Activated effector memory CD4-positive, alpha-beta T cell treated with Interleukin-2 at 50 U/mL for 16 hours (primary cell): Measurements from ENCODE around the gene TMEM44.

Source experiments
- DNase-seq: peaks from one replicate; pipeline ENCODE4 v3.0.0-alpha.2; 2020

The TMEM44 gene, protein sequence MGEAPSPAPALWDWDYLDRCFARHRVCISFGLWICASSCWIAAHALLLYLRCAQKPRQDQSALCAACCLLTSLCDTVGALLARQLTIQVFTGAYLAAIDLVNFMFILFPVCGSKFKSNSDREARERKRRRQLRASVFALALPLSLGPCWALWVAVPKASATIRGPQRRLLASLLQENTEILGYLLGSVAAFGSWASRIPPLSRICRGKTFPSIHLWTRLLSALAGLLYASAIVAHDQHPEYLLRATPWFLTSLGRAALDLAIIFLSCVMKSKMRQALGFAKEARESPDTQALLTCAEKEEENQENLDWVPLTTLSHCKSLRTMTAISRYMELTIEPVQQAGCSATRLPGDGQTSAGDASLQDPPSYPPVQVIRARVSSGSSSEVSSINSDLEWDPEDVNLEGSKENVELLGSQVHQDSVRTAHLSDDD

DNA sequence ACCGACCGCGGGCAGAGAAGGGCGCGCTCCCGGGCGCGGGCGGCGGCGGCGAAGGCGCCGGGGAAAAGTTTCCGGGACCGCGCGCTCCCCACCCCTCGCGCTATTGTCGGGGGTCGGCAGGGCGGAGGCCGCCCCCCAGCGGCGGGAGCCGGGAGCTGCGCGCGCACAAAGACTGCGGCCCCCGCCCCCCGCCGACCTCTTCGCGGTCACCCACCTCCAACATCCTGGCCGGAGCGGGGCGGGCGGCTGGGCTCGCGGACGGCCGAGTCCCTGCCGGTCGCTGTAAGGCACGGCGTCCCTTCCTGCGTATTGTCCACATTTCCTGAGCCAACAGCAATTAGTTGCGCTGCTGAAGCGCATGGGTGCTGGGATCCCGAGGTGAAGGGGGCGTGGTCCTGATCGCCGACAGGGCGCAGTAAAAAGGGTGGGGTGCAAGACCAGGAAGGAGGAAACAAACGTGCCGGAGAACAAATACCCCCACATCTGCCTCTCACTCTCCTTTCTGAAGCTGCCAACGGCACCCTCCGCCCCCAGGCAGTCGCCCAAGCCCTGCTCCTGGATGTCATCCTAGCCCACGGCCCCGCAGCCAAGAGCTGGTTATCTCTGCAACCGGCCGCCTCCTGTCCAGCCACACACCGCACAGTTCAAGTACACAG, at the start of gene TMEM44:
TSS of gene TMEM44 (minus strand) at position 71 of the 656 bp plus-strand sequence. CDS start 204 bp downstream, outside the sequence.
- peak; percentile 37 for DNase-seq

DNA sequence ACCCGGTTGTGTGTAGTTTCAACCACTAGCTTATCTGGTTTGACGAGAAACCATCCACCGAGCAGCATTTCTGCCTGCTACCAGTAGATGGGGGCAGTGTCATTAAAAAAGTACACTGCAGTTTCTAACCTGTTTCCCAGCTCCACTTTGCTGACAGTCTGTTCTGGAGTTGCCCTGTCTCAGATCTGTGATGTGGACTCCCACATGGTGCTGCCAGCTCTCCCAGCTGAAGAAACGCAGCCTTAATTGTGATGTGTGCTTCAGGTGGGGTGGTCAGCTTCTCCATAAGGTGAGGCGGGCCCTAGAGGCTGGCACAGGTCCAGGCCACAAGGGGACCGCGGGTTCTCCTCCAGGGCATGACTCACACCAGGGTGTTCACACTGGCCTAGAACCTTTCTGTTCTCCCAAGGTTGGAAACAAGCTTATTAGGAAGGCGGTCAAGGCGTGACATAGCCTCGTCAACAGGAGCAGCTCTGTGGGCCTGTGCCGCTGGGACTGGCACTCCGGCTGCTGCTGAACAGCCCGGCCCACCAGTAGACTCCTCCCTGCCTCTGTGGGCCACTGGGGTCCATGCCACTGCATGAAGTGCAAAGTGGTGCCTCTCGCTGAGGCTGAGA, 49.6 kb upstream of the TMEM44 start:
- peak; percentile 49 for DNase-seq

DNA sequence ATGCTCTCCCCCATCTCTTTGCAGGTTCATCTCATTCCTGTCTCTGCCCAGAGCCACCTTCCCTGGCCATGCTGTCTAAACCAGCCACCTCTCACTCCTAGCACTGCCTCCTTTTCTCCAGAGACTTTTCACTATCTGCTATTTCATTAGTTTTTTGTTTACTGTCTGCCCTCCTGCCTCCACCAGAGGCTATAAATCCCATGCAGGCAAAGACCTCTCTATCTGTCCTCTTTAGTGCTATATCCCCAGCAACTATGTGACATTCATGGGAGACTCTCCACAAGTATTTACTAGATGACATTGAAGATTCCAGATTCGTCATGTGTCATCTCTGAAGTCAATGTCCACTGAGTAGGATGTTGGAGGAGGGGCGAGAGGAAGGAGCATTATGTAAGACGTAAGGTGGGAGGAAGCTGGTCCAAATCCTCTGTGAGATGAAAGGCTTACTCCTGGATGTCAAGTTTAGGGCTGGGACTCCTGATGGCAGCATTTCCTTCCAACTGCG, 49.0 kb upstream of the TMEM44 start:
- DNase-seq, result no peak

DNA sequence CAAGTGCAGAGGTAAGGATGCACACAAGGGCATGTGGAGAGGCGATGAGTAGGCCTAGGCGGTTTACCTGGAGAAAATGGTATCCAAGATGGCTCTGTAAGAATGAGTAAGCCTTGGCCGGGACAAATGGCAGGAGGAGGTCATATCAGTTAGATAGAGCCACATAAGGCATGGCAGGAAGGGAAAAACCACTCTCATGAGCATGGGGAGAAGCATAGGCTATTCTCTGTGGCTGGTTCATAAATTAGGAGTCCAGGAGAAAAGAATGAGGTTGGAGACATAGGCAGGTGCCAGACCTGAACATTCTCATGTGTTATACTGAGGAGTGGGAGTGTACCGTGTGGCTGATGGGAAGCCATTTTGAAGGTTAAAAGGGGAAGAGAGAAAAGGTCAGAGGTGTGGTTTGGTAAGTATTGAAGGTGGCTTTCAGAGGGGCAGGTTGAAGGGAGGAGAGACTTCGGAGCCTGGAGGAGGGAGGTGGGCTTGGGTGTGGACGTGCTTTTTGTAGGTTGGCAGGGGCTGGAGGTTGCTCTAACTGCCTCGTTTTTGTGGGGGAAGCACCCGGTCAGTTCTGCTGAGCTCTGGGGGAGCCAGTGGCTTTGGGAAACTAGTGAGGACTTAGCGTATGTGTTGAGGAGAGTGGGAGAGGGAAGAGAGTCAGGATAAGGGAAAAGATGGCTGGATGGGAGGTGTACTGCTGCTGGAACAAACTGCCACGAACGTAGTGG, 47.8 kb upstream of the TMEM44 start:
- DNase-seq, result no peak

DNA sequence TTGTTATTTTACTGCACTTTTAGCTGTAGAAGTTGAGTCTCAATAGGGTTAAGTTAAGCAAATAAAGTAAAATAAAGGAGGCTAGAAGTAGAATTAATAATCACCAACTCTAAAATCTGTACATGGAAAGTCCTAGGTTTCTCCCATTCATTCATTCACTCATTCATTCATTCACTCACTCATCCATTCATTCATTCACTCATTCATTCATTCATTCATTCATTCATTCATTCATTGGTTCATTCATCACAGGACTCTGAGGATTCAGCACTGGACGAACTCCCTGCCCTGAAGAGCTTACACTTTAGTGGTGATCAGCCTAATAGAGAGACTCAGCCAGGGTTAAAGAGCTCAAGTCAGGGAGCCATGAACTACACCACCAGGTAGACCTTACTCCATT, 43.3 kb upstream of the TMEM44 start:
- no peak for DNase-seq

DNA sequence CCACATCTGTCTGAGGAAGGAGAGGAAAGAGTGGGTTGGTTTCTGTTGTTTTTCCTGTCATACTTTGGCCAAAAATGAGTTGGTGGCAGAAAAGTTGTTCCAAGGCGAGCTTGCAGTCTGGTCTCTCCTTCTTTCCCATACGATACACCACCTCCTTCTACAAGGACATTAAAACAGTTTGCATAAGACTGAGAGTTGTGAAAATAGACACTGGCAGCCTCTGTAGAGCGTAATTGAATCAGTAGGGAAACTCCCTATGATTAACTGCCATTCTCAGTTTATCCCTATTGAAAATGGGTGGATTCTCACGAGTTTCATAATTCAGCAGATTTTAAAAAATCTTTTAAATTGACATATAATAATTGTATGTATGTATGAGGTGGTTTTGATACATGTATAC, 42.5 kb upstream of the TMEM44 start:
- no peak for DNase-seq

DNA sequence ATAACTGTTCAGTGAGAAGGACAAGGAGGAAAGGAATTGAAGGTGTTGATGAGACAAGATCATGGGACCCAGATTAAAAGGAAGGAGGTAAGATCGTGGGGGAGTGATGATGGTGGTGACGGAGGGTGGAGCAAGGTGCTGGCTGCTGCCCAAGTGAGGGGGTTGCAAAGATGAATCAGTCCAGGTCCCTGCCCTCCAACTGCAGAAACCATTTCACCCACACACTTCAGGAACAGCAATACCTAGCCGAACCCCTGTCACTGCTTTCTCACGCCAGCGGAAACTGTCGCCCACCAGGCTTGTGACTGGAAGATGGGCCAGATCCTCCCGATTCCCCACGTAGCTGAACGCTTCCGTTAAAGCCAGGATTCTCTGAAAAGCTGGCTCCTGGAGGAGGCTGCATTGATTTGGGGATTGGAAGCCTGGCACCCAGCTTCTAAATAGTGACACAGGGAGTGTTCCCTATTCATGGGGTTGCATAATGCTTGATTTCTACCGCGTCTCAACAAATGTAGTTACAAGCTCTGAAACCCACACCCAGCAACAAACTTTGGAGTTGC, 41.9 kb upstream of the TMEM44 start:
- no peak for DNase-seq

DNA sequence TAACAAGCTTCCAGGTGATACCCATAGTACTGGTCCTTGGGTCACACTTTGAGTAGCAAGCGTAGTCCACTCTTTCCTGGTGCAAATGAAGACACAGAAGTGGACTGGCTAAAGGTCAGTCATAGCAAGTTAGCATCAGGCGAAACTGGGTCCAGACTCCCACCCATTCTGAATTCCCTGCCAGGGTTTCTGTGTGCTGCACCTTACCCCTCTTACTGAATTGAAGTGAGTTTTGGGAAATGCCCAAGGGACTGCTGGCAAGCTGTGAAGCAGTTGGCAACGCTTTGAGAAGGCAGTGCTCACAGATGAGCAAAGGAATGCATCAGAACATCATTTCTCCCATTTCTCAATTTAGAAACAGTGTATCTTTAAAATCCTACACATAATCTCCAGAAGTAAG, 40.5 kb upstream of the TMEM44 start:
- no peak for DNase-seq

DNA sequence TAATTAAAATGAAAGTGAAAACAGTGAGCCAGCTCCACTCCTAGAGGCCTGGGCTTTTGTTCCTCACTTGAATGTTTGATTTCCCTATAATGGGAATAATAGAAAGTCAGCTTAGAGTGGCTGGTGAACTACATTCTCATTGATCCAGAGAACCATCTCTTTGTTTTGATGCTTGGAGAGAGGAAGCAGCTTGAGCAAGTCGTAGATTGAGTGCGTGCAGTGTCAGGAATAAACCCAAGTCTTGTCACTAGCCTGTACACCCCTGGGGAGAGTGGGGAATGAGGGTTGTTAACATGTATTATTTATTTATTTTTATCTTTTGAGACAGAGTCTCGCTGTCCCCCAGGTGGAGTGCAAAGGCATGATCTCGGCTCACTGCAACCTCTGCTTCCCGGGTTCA, 39.7 kb upstream of the TMEM44 start:
- DNase-seq, result no peak

DNA sequence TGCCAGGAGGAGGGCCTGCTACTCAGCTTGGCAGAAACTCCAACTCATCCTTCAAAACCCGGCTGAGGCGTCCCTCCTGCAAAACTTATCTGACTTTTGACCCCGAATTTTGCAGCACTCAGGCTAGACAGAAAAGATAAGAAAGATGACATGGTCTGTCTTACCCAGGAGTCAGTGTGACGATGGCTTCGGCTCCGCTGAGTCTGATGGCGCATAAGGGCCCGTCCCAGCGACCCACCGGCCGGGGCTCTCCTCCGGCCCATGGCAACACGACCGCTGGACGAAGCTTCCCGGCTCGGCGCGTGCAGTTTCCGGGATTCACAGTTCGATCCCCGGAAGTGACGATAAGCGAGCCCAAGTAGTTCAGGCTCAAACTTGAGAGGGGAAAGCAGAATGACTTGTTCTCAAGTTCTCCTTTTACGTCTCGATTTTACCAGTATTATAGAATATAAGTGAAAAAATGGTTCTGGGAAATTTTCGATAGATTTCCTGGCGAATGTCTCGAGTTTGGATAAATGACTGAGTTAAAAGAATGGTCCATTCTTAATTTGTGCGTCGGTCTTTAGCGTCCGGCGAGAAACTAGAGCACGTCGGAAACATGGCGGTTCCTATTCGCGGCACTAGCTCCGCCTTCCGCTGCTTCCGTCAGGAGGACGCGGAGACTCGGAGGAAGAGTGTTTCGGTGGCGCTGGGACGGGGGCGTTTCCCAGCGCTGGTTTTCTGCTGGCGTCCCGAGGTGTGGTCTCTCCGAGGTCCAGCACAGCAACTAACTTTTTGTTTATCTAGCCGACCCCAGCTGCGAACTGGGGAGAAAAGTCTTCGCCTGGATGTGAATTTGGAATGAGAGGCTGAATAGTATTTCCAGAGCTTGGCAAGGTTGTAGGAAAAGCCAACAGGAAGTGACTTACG, 38.9 kb upstream of the TMEM44 start, which contains the start of gene LSG1:
TSS of gene LSG1 (minus strand) at position 292 of the 909 bp plus-strand sequence. CDS start at position 263, 29 bp downstream.
- peak; percentile 80 for DNase-seq

DNA sequence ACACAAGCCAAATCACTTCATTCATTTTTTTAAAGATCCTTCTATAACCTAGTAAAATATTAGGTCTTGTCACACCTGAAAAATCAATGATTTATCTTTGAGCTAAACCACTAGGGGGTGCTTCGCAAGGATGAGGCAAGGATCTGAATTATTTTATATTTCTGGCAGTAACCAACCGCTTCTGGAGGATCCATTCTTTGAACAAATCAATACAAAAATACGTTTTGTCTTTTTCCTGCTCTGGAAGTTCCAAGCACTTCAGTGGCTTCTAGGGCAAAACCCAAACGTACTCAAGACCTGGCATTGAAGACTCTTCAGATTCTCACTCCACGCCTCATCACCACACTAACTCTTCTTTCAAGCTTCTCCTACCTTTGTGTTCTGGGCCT, 38.3 kb upstream of the TMEM44 start:
- no peak for DNase-seq

DNA sequence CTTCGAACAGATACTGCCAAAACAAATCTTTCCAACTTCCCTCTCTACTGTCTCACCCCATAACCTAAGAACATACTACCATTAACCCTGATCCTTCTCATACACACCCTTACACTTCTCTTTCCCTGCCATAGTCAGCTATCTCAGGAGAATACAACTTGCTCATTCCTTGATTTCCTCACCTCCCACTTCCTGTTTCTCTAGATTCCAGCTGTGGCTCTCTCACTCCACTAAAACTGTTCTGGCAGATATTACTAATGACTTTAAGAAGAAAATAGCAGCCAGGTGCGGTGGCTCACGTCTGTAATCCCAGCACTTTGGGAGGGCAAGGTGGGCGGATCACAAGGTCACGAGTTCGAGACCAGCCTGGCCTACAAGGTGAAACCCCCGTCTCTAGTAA, 34.1 kb upstream of the TMEM44 start:
- DNase-seq, result no peak

DNA sequence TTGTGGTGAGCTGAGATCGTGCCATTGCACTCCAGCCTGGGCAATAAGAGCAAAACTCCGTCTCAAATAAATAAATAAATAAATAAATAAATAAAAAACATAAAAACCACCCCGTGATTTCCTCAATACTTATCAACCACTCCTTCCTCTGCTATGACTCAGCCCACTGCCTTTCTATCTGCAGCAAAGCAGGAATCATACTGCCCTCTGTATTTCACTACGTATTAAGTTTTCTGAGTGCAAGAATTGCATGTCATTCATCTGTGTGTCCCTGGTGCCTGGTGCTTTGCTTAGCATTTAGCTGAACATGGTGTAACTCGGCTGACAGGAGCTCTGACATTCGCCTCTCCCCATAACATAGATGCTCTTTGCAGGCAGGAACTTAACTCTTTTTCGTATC, 31.6 kb upstream of the TMEM44 start:
- DNase-seq, result no peak

DNA sequence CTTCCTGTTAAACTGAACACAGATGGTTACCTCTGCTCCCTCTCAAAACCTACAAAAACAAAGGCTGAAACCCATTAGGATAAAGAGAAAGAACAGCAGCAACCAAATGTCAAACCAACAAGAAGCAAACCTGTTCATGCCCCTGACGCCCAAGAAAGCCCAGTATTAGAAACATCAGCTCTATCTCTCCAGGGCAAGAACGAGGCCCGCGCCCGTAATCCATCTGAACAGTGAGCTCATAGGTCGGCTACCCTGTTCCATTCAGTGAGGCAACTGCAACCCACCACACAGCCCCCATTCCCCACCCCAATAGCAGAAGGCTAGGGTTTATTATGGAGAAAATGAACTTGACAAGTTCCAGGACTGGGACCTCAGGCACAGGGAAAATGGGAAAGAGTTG, 28.7 kb upstream of the TMEM44 start:
- DNase-seq, result no peak

DNA sequence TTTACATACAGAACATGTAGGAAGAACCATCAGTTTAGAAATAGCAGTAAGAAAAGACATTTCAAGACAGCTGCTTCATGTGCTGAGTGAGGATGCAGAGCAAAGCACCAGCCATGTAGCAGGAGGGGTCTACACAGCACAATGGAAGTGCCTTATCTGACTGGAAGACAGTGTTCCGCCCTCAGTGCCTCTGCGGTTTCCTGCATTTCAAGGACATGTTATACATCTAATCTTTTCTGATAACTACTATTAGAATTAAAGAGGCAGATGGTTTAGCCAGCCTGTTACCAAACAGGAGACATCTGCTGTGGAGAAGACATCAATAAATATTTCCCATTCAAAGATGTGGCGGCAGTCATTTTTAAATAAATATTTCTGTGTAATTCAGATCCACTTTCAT, 28.2 kb upstream of the TMEM44 start:
- no peak for DNase-seq

DNA sequence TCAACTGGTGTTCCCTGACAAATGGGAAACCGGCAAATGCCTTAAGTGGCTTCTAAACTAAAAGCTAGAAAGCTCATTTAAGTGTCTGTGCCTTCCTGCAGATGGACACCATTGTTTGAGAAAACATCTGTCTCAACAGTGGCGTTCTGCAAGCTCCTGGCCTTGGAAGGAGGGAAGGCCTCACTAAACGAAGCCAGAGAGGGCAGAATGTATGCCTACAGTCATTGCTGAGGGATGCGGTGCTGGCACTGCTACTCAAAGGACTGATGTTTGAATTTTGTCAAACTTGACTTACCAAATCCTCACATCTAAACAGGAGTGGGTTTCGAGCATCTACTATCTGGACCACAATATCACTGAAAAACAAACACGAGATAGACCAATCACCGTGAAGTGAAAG, 26.6 kb upstream of the TMEM44 start:
- DNase-seq, result no peak

DNA sequence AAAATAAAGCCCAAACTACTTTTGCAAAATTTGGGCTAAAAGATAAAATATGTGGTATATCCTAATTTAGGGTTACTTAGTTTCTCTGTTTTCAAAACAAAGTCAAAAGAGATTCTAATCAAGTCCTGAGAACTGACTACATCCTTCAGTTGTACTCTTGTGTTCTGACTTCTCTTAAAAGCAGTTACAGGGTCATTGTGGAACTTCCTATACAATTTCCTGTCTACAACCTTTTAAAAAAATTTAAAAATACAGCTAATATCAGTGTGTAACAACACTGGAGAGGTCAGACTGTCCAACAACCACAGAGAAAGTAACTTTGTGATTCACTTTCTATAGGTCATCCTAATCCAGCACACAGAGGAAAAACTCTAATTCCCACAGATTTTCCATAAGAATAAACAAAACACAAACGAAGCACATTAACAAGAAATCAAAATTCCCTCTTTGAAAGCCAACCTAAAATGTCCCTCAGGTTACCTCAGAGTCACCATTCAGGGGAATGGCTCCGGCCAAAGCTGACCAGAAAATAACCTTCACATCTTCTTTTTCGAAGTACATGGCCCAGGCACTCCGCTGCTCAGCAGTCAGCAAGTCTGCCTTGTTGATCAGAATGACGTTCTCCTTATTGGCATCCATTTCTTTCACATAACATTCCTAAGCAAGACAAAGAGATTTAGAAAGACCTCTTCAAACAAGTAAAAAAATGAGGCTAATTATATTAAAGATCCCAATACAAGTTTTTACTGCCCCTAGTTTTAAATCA, 25.4 kb upstream of the TMEM44 start:
- DNase-seq, result no peak

DNA sequence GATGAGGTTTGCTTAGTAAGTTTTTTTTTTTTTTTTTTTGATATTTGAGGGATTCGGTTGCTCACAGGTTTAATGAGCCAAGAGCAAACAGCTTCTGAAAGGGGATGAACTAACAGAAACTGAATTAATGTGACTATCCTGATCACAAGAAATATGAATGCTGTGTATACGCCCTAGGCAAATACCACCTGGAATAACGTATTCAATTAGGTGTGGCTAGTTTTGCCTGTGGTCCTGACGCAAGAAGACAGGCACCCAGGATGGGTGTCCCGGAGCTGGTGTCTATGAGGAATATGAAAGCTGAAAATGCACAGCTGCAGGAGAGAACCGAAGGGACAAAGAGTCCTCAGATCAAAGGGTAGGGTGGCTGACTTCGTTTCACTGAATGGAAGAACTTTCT, 24.2 kb upstream of the TMEM44 start:
- no peak for DNase-seq

DNA sequence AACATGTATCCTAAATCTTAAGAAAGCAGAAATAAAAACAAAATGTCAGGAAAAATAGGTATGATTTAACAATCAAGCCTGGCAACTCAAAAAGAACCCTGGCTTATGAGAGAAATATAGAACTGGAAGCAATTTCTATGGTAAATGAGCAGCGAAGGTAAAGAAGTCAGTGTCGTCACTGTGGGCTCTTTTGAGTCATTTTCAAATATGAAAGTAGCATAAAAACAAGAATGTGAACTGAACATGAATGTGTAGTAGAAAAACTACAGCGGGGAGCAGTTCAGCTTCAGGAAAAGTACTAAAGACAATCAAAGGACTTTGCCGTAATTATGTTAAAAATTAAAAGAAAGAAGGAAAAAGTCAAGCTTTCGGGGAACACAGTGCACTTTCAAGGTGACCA, 21.2 kb upstream of the TMEM44 start:
- no peak for DNase-seq

DNA sequence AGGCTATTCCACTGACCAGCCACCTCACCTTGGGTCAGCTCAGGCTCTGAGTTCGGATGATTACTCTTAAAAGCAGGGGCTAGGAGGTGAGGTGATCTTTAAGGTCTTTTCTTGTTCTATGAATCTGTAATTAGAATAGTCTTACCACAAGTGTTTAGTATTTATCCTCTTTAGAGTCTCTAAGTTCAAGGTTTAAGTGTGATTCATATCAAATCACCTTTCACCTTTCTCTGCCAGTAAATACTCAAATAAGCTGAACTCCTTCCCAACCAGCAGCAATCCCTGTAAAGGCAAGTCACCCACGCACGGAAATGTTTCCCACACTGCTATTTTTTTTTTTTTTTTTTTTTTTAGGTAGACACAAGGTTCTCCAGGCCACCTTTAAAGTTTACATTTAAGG, 14.5 kb upstream of the TMEM44 start:
- DNase-seq, result no peak

DNA sequence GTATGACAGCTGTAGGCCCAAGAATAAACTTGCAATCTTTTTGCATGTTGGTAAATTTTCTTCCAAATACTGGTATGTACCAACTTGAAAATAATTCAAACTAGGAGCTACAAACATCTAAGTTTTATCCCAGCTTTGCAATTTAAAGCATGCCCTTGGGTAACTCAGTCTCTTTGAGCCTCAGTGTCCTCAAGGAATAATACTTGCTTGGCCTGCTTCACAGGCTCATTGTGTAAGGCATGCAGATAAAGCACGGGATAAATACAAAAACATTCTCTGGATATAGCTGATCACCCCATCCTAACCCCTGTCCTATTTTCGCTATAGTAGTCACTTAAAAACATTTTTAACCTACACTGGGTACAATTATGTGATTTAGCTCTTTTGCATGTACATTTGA, 9.6 kb upstream of the TMEM44 start:
- no peak for DNase-seq
